Neutrophil (primary cell): ENCODE results near the gene TRPV2.

ENCODE experiments used
- H3K27ac ChIP-seq: fragments of 200-600 bp; sonication (generic); 2 replicates; pipeline ENCODE4 v1.5.1; 2016; ENCODE audit warnings: mild to moderate bottlenecking, moderate library complexity
- H3K27me3 ChIP-seq: fragments of 200-600 bp; sonication (generic); 2 replicates; pipeline ENCODE4 v1.6.0; 2016; ENCODE audit warnings: mild to moderate bottlenecking
- H3K36me3 ChIP-seq: fragments of 200-600 bp; sonication (generic); 2 replicates; pipeline ENCODE4 v1.5.1; 2017
- H3K4me1 ChIP-seq, 2 experiments: fragments of 200-600 bp in 1 of 2; sonication (generic) in 1 of 2; 1 replicate in 1 of 2; 2 replicates in 1 of 2; pipeline versions ENCODE4 v1.5.1 to v1.6.1; 2013 to 2016; ENCODE audit warnings: low read depth in 1 of 2, low read length in 1 of 2, mild to moderate bottlenecking in 1 of 2, moderate library complexity in 1 of 2; ENCODE audit not compliant: control insufficient read depth in 1 of 2, insufficient read depth in 1 of 2
- H3K4me3 ChIP-seq, 2 experiments: fragments of 200-600 bp in 1 of 2; sonication (generic) in 1 of 2; 1 replicate in 1 of 2; 2 replicates in 1 of 2; pipeline ENCODE4 v1.5.1; 2013 to 2016; ENCODE audit warnings: low read depth in 1 of 2, low read length in 1 of 2, mild to moderate bottlenecking in 1 of 2, moderate library complexity in 1 of 2
- H3K9me3 ChIP-seq: fragments of 200-600 bp; sonication (generic); 2 replicates; pipeline ENCODE4 v1.5.1; 2016
- TF ChIP-seq, protein P1 (sequence below): fragments of 200-600 bp; sonication (generic); IDR thresholded peaks from 2 replicates; pipeline ENCODE4 v1.5.1; 2016; ENCODE audit warnings: antibody characterized with exemption

The TRPV2 gene

GRCh38 chr17:16470265-16470664, 54.9 kb downstream of the TRPV2 start:
- Histone ChIP-seq H3K4me3 (no peak overlapping the region), H3K27ac (no peak overlapping the region), H3K4me1 (no peaks in the 10 kb centered on the region), H3K27me3 (no peaks in the 10 kb centered on the region), H3K36me3 (peaks cover 10% of the 10 kb centered on the region), H3K9me3 (no peaks in the 10 kb centered on the region)
- TF ChIP-seq, protein P1, sequence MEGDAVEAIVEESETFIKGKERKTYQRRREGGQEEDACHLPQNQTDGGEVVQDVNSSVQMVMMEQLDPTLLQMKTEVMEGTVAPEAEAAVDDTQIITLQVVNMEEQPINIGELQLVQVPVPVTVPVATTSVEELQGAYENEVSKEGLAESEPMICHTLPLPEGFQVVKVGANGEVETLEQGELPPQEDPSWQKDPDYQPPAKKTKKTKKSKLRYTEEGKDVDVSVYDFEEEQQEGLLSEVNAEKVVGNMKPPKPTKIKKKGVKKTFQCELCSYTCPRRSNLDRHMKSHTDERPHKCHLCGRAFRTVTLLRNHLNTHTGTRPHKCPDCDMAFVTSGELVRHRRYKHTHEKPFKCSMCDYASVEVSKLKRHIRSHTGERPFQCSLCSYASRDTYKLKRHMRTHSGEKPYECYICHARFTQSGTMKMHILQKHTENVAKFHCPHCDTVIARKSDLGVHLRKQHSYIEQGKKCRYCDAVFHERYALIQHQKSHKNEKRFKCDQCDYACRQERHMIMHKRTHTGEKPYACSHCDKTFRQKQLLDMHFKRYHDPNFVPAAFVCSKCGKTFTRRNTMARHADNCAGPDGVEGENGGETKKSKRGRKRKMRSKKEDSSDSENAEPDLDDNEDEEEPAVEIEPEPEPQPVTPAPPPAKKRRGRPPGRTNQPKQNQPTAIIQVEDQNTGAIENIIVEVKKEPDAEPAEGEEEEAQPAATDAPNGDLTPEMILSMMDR = no peak

DNA sequence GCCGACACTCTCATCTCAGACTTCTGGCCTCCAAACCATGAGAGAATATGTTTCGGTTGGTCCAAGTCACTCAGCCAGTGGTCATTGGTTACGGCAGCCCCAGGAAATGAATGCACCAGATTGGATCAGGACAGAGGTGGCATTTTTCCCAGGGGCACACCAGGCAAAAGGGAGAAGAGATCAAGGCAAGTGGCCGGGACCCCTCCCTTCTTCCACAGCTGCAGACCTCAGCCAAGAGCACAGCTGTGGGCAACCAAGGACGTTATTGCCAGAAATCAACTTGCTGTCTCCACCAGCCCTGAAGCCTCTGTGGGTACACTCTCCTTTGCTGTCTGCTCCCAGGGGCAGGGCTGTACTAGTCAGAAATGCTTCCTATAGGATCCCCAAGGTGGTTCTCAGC, 55.9 kb downstream of the TRPV2 start:
- no peak overlapping the region for H3K27ac ChIP-seq
- no peaks in the 10 kb centered on the region for H3K9me3 ChIP-seq
- H3K27me3 ChIP-seq = no peaks in the 10 kb centered on the region
- H3K36me3 ChIP-seq = peaks cover 10% of the 10 kb centered on the region
- TF ChIP-seq, protein P1 = no peak
- no peak overlapping the region for H3K4me3 ChIP-seq
- H3K4me1 ChIP-seq = no peaks in the 10 kb centered on the region

- TF ChIP-seq, protein P1 = no peak
- Histone ChIP-seq H3K4me3 (no peak overlapping the region), H3K4me1 (no peaks in the 10 kb centered on the region), H3K27me3 (no peaks in the 10 kb centered on the region), H3K27ac (no peak overlapping the region), H3K9me3 (no peaks in the 10 kb centered on the region), H3K36me3 (peaks cover 10% of the 10 kb centered on the region)
Measured at GRCh38 chr17:16472539-16472938, 57.2 kb downstream of the TRPV2 start.

- no peak overlapping the region for H3K4me3 ChIP-seq
- TF ChIP-seq, protein P1 = no peak
- H3K27me3 ChIP-seq = no peaks in the 10 kb centered on the region
- H3K9me3 ChIP-seq = no peaks in the 10 kb centered on the region
- H3K36me3 ChIP-seq = peaks cover 10% of the 10 kb centered on the region
- H3K4me1 ChIP-seq = no peaks in the 10 kb centered on the region
- H3K27ac ChIP-seq = no peak overlapping the region
Measured at GRCh38 chr17:16473044-16474011, 58.0 kb downstream of the TRPV2 start.

DNA sequence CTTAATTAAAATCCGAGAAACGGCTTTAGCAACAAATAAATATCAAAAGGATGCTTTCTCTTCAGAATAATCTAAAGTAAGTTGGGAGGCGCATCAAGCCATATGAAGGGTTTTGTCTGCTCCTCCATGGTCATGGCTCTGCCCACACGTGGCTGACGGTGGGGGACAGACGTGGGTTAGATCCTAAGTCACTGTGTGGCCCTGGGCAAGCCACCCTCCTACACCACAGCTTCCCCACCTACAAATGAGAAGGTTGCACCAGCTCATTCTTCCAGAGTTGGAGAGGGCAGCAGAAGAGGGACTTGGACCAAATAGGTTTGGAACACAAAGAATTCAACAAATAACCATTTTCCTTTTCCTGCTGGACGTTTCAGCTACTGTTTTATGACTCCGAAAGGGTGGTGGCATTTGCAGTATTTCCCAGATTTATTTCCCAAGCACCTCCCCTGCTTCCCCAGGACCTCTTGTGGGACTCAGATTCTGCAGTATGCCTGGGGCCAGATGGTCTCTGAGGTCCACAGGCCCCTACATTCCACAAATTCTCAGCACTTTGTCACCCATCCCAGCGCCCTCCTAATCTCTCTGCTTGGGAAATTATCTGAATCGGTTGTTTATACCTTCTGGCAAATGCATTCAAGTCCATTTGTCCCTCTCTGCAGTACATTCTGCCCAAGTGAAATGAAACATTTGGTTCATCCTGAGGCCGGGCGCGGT, 58.8 kb downstream of the TRPV2 start:
- Histone ChIP-seq H3K36me3 (peaks cover 10% of the 10 kb centered on the region), H3K27me3 (no peaks in the 10 kb centered on the region), H3K9me3 (no peaks in the 10 kb centered on the region), H3K4me3 (no peak overlapping the region), H3K27ac (no peak overlapping the region), H3K4me1 (no peaks in the 10 kb centered on the region)
- TF ChIP-seq, protein P1 = no peak
